Gastroesophageal sphincter (tissue), 4 donors: ENCODE measurements around the gene ZEB2. TPM values are rescaled to one million over a fixed set of nuclear protein-coding genes. Genes with fewer than 3 reads are reported as not detected.

Experiments
- ATAC-seq: fragments of 150-250 bp; one replicate; pipeline ENCODE4 v1.9.1; 2016; ENCODE audit warnings: mild to moderate bottlenecking, moderate library complexity
- H3K27ac ChIP-seq, 4 donors: fragments of 200-600 bp; sonication (generic) in 3 of 4; 1 replicate in 3 of 4; 2 replicates in 1 of 4; pipeline ENCODE4 v1.5.1; 2016 to 2019
- H3K27me3 ChIP-seq: fragments of 200-600 bp; sonication (generic); one replicate; pipeline ENCODE4 v1.5.1; 2019
- H3K36me3 ChIP-seq, 2 donors: fragments of 200-600 bp; sonication (generic); one replicate each; pipeline ENCODE4 v1.5.1; 2019; ENCODE audit warnings: control low read depth in 1 of 2
- H3K4me1 ChIP-seq, 3 donors: fragments of 200-600 bp; sonication (generic); 1 replicate in 2 of 3; 2 replicates in 1 of 3; pipeline ENCODE4 v1.5.1; 2016 to 2019; ENCODE audit warnings: control low read depth in 2 of 3
- H3K4me3 ChIP-seq, 2 donors: fragments of 200-600 bp; sonication (generic); one replicate each; pipeline ENCODE4 v1.5.1; 2019; ENCODE audit warnings: mild to moderate bottlenecking in 1 of 2, moderate library complexity in 1 of 2
- H3K9me3 ChIP-seq, 3 donors: fragments of 200-600 bp; sonication (generic); one replicate each; pipeline ENCODE4 v1.5.1; 2017 to 2019; ENCODE audit warnings: control low read depth in 2 of 3
- CTCF ChIP-seq, 4 experiments: fragments of 200-600 bp in 2 of 4; fragments of 450-650 bp in 2 of 4; sonication (generic) in 1 of 4; IDR thresholded peaks; one replicate each; pipeline ENCODE4 v1.5.1; 2017 to 2019; ENCODE audit warnings: antibody characterized with exemption in 4 of 4, mild to moderate bottlenecking in 2 of 4, moderate library complexity in 2 of 4
- EP300 ChIP-seq: sonication (generic); formaldehyde crosslinking; IDR thresholded peaks from one replicate; pipeline ENCODE4 v1.6.1; 2017; ENCODE audit warnings: antibody characterized with exemption, mild to moderate bottlenecking
- POLR2A ChIP-seq, 2 donors: fragments of 450-650 bp; IDR thresholded peaks; one replicate each; pipeline ENCODE4 v1.6.1; 2017; ENCODE audit warnings: antibody characterized with exemption in 2 of 2, mild to moderate bottlenecking in 2 of 2, moderate library complexity in 1 of 2
- POLR2AphosphoS5 ChIP-seq: sonication (generic); formaldehyde crosslinking; IDR thresholded peaks from one replicate; pipeline ENCODE4 v1.6.1; 2017; ENCODE audit warnings: antibody characterized with exemption
- WGBS, 2 donors: methylation state at CpG; one replicate each; pipeline ENCODE4 v1.1.5; 2018; ENCODE audit warnings: low coverage in 1 of 2; 5-methylcytosine and 5-hydroxymethylcytosine counted together
- total RNA-seq, 4 donors: library from RNA; depleted of rRNA; stranded (reverse); fragments of >200 nt; gene quantifications; one replicate each; pipeline ENCODE4 v1.1.0, GENCODE V29; 2016

The ZEB2 gene
- total RNA-seq, 4 donors from 2014 or later: 42.3 to 95.7 (median 53.8) TPM

- Histone ChIP-seq H3K4me3 (no peak overlapping the region), H3K27me3 (no peaks in the 10 kb centered on the region), H3K9me3 (no peaks in the 10 kb centered on the region), H3K4me1 (peaks cover 0 to 3% (median 0%) of the 10 kb centered on the region in 3 donors), H3K36me3 (no peaks in the 10 kb centered on the region), H3K27ac (no peak overlapping the region)
- WGBS, 2 donors: 80 to 92% methylated on average over 3 to 4 of the region's 4 CpGs
- TF ChIP-seq CTCF (IDR thresholded peaks at IDR 0.05) (no peak), EP300 (no peak), POLR2A (IDR thresholded peaks at IDR 0.05) (no peak), POLR2AphosphoS5 (no peak)
- no peak for ATAC-seq
Observed at GRCh38 chr2:144447535-144447934, 72.4 kb downstream of the ZEB2 start.

- TF ChIP-seq CTCF (IDR thresholded peaks at IDR 0.05) (no peak), EP300 (no peak), POLR2AphosphoS5 (no peak), POLR2A (IDR thresholded peaks at IDR 0.05) (no peak)
- Histone ChIP-seq H3K27ac (no peak overlapping the region), H3K4me3 (no peak overlapping the region), H3K36me3 (no peaks in the 10 kb centered on the region), H3K9me3 (no peaks in the 10 kb centered on the region), H3K27me3 (no peaks in the 10 kb centered on the region), H3K4me1 (peaks cover 0 to 6% (median 0%) of the 10 kb centered on the region in 3 donors)
- no peak for ATAC-seq
- 76 to 82% methylated on average over 2 to 3 of the region's 3 CpGs for WGBS, 2 donors
Observed at GRCh38 chr2:144446136-144446535, 73.8 kb downstream of the ZEB2 start.

GRCh38 chr2:144445196-144445595 is 74.7 kb downstream of the ZEB2 start:
- TF ChIP-seq POLR2A (IDR thresholded peaks at IDR 0.05) (no peak), POLR2AphosphoS5 (no peak), EP300 (no peak), CTCF (IDR thresholded peaks at IDR 0.05) (no peak)
- Histone ChIP-seq H3K27ac (no peak overlapping the region), H3K36me3 (no peaks in the 10 kb centered on the region), H3K9me3 (no peaks in the 10 kb centered on the region), H3K4me1 (peaks cover 0 to 16% (median 0%) of the 10 kb centered on the region in 3 donors), H3K27me3 (no peaks in the 10 kb centered on the region), H3K4me3 (no peak overlapping the region)
- ATAC-seq: no peak
- WGBS, 2 donors: 64 to 100% methylated on average over 1 of the region's 1 CpG

- no peak for ATAC-seq
- Histone ChIP-seq H3K27ac (peak overlapping the region in 3 of 4 donors; percentile 1 to 56 (median 32)), H3K27me3 (no peaks in the 10 kb centered on the region), H3K4me1 (peaks cover 0 to 24% (median 0%) of the 10 kb centered on the region in 3 donors), H3K9me3 (no peaks in the 10 kb centered on the region), H3K36me3 (no peaks in the 10 kb centered on the region), H3K4me3 (no peak overlapping the region)
- no peak for TF ChIP-seq POLR2AphosphoS5
- TF ChIP-seq POLR2A (IDR thresholded peaks at IDR 0.05): no peak
- no peak for TF ChIP-seq CTCF (IDR thresholded peaks at IDR 0.05)
- TF ChIP-seq EP300: no peak
- WGBS, 2 donors: 59 to 66% methylated on average over 6 of the region's 6 CpGs
Observed at GRCh38 chr2:144443837-144444817, 75.8 kb downstream of the ZEB2 start.
